A549 (cell line): ENCODE measurements around the gene COMMD10. TPM values are rescaled to one million over a fixed set of nuclear protein-coding genes. Genes with fewer than 3 reads are reported as not detected.

Source experiments
- ATAC-seq, 2 experiments: fragments of 200-7000 bp in 1 of 2; fragments of >200 bp in 1 of 2; cut with Nextera tagmentation in 1 of 2; cut with Tn5 transposase in 1 of 2; 3 replicates each; pipeline versions ENCODE4 v1.8.0 to v1.9.1; 2018 to 2020; ENCODE audit warnings: mild to moderate bottlenecking in 1 of 2, moderate library complexity in 1 of 2
- CTCF ChIA-PET: fragments of 300-600 bp; sonication (Branson Sonifier 250); formaldehyde crosslinking; extraction: SDS; loops from one replicate; lab custom pipeline; 2021; ENCODE audit warnings: antibody characterized with exemption, inconsistent platforms; lab: Yijun Ruan, JAX
- POLR2A ChIA-PET: fragments of 350-600 bp; formaldehyde crosslinking; extraction: SDS; loops from one replicate; lab custom pipeline; 2021; ENCODE audit warnings: antibody characterized with exemption, inconsistent platforms; lab: Yijun Ruan, JAX
- DNase-seq, 2 experiments: peaks; one replicate each; pipeline versions ENCODE4 v3.0.0 to v3.0.0-alpha.2; 2011 to 2016; ENCODE audit warnings: low read depth in 1 of 2, low spot score in 1 of 2
- FAIRE-seq: peaks from 2 replicates; lab custom pipeline; 2011; peaks lifted over from hg19 to GRCh38; lab: Jason Lieb, UNC
- H3K27ac ChIP-seq, 2 experiments: fragments of >200 bp; sonication (Bioruptor Twin); formaldehyde crosslinking; 3 replicates each; pipeline ENCODE4 v1.5.1; 2016 to 2017
- H3K4me1 ChIP-seq: fragments of >200 bp; sonication (Bioruptor Twin); formaldehyde crosslinking; 3 replicates; pipeline ENCODE4 v1.6.1; 2016
- H3K4me2 ChIP-seq: fragments of >200 bp; sonication (Bioruptor Twin); formaldehyde crosslinking; 3 replicates; pipeline ENCODE4 v1.6.1; 2016
- H3K4me3 ChIP-seq: fragments of >200 bp; sonication (Bioruptor Twin); formaldehyde crosslinking; 3 replicates; pipeline ENCODE4 v1.5.1; 2016
- H3K9me3 ChIP-seq: fragments of >200 bp; sonication (Bioruptor Twin); formaldehyde crosslinking; 3 replicates; pipeline ENCODE4 v1.6.1; 2016
- BHLHE40 ChIP-seq: IDR thresholded peaks from 2 replicates; pipeline ENCODE4 v1.6.1; 2012; ENCODE audit warnings: low read depth, low read length, inconsistent platforms
- CBX2 ChIP-seq: fragments of 200-600 bp; sonication (generic); IDR thresholded peaks from 2 replicates; pipeline ENCODE4 v1.6.1; 2016; ENCODE audit warnings: low read depth, mild to moderate bottlenecking, borderline replicate concordance
- CEBPB ChIP-seq, 2 experiments: fragments of >200 bp in 1 of 2; sonication (Bioruptor Twin) in 1 of 2; formaldehyde crosslinking in 1 of 2; IDR thresholded peaks; 2 replicates each; pipeline ENCODE4 v1.6.1; 2012 to 2016
- E2F6 ChIP-seq: IDR thresholded peaks from 2 replicates; pipeline ENCODE4 v1.6.1; 2012; ENCODE audit warnings: low read depth, borderline replicate concordance
- EHF ChIP-seq: fragments of 250-450 bp; sonication (Bioruptor Pico); IDR thresholded peaks from 2 replicates; pipeline ENCODE4 v1.5.0; 2020; ENCODE audit warnings: mild to moderate bottlenecking
- EHMT2 ChIP-seq: fragments of 200-600 bp; sonication (generic); IDR thresholded peaks from 2 replicates; pipeline ENCODE4 v1.6.1; 2016; ENCODE audit warnings: antibody characterized with exemption, low read depth, mild to moderate bottlenecking, moderate library complexity
- EP300 ChIP-seq, 2 experiments: fragments of >200 bp; sonication (Bioruptor Twin); formaldehyde crosslinking; IDR thresholded peaks; 2 replicates in 1 of 2; 3 replicates in 1 of 2; pipeline ENCODE4 v1.6.1; 2016 to 2017
- FOSB ChIP-seq: fragments of 250-450 bp; sonication (Bioruptor Pico); IDR thresholded peaks from 2 replicates; pipeline ENCODE4 v1.5.0; 2020; ENCODE audit warnings: mild to moderate bottlenecking, moderate library complexity
- FOSL2 ChIP-seq, 2 experiments: fragments of 450-650 bp in 1 of 2; fragments of >200 bp in 1 of 2; sonication (Bioruptor Twin) in 1 of 2; formaldehyde crosslinking; IDR thresholded peaks; 2 replicates each; pipeline versions ENCODE4 v1.5.0 to v1.6.1; 2016 to 2020; ENCODE audit warnings: mild to moderate bottlenecking in 1 of 2, moderate library complexity in 1 of 2
- HES2 ChIP-seq: fragments of >200 bp; sonication (Bioruptor Twin); formaldehyde crosslinking; IDR thresholded peaks from 2 replicates; pipeline ENCODE4 v1.6.1; 2016
- HEYL ChIP-seq: fragments of 250-450 bp; sonication (Bioruptor Pico); IDR thresholded peaks from 2 replicates; pipeline ENCODE4 v1.8.0; 2021; ENCODE audit warnings: mild to moderate bottlenecking, moderate library complexity
- HOXB5 ChIP-seq: fragments of 250-450 bp; sonication (Bioruptor Pico); IDR thresholded peaks from 2 replicates; pipeline ENCODE4 v1.5.0; 2020; ENCODE audit warnings: mild to moderate bottlenecking, moderate library complexity
- JUN ChIP-seq, 2 experiments: fragments of >200 bp; sonication (Bioruptor Twin); formaldehyde crosslinking; IDR thresholded peaks; 2 replicates in 1 of 2; 3 replicates in 1 of 2; pipeline ENCODE4 v1.6.1; 2016 to 2017
- JUNB ChIP-seq: fragments of >200 bp; sonication (Bioruptor Twin); formaldehyde crosslinking; IDR thresholded peaks from 2 replicates; pipeline ENCODE4 v1.6.1; 2016
- KDM1A ChIP-seq: fragments of 200-600 bp; sonication (generic); IDR thresholded peaks from 2 replicates; pipeline ENCODE4 v1.6.1; 2016; ENCODE audit warnings: low read depth, mild to moderate bottlenecking
- KDM5A ChIP-seq: fragments of 200-600 bp; sonication (generic); IDR thresholded peaks from 2 replicates; pipeline ENCODE4 v1.6.1; 2016; ENCODE audit warnings: antibody characterized with exemption, mild to moderate bottlenecking
- MAFK ChIP-seq: fragments of 450-650 bp; IDR thresholded peaks from 2 replicates; pipeline ENCODE4 v1.6.1; 2014; ENCODE audit not compliant: partially characterized antibody
- PHF8 ChIP-seq: fragments of 200-600 bp; sonication (generic); IDR thresholded peaks from 2 replicates; pipeline ENCODE4 v1.6.1; 2016; ENCODE audit warnings: low read depth, mild to moderate bottlenecking, antibody characterized with exemption, moderate library complexity, borderline replicate concordance
- POLR2AphosphoS2 ChIP-seq: conservative IDR thresholded peaks from 2 replicates; pipeline ENCODE4 v1.6.1; 2012; ENCODE audit warnings: low read length, improper control_type of control experiment, inconsistent platforms
- RCOR1 ChIP-seq: fragments of 150-350 bp; IDR thresholded peaks from 2 replicates; pipeline ENCODE4 v1.6.1; 2014; ENCODE audit warnings: antibody characterized with exemption, low read length, low read depth
- RNF2 ChIP-seq: fragments of 200-600 bp; sonication (generic); IDR thresholded peaks from 2 replicates; pipeline ENCODE4 v1.6.1; 2016; ENCODE audit warnings: low read depth, mild to moderate bottlenecking, antibody characterized with exemption, moderate library complexity, borderline replicate concordance
- SMC3 ChIP-seq: fragments of >200 bp; sonication (Bioruptor Twin); formaldehyde crosslinking; IDR thresholded peaks from 3 replicates; pipeline ENCODE4 v1.6.1; 2018; ENCODE audit warnings: inconsistent platforms
- SREBF2 ChIP-seq: fragments of 450-650 bp; IDR thresholded peaks from 2 replicates; pipeline ENCODE4 v1.6.1; 2014; ENCODE audit warnings: mild to moderate bottlenecking, moderate library complexity
- TP53 ChIP-seq: fragments of 250-450 bp; sonication (Bioruptor Pico); IDR thresholded peaks from 2 replicates; pipeline ENCODE4 v1.5.0; 2021; ENCODE audit warnings: mild to moderate bottlenecking, moderate library complexity
- WGBS: methylation state at CpG from one replicate; pipeline ENCODE4 v1.1.6; 2017; ENCODE audit errors: missing lambda C conversion rate; 5-methylcytosine and 5-hydroxymethylcytosine counted together
- polyA plus RNA-seq, 4 experiments: library from polyadenylated mRNA; depleted of rRNA in 3 of 4; stranded (reverse); fragments of >200 nt; fragmentation: RNase III in 1 of 4; extraction: RNeasy Plus Mini Kit Qiagen cat#74134 plus additional on column Dnase treatment in 1 of 4; gene quantifications; 2 replicates in 3 of 4; 3 replicates in 1 of 4; pipeline ENCODE4 v1.2.3, GENCODE V29; 2011 to 2017
- TF ChIP-seq, protein P1 (sequence below): fragments of 450-650 bp; IDR thresholded peaks from 2 replicates; pipeline ENCODE4 v1.6.1; 2014; ENCODE audit warnings: antibody characterized with exemption
- TF ChIP-seq, protein P2 (sequence below): IDR thresholded peaks from 2 replicates; pipeline ENCODE4 v1.6.1; 2012
- TF ChIP-seq, protein P3 (sequence below): fragments of 250-450 bp; sonication (Bioruptor Pico); IDR thresholded peaks from 2 replicates; pipeline ENCODE4 v1.5.0; 2021; ENCODE audit warnings: mild to moderate bottlenecking, moderate library complexity, borderline replicate concordance
- TF ChIP-seq, protein P4 (sequence below): fragments of 200-600 bp; sonication (generic); IDR thresholded peaks from 2 replicates; pipeline ENCODE4 v1.6.1; 2016; ENCODE audit warnings: antibody characterized with exemption, mild to moderate bottlenecking, moderate library complexity

COMMD10 gene
- polyA plus RNA-seq, 2 of the 4 experiments (the other 2 are of a cell fraction): 40.2 to 63.9 TPM

- DNase-seq (no peak), FAIRE-seq (no peak), ATAC-seq (no peak)
- no peak overlapping the region for H3K27ac ChIP-seq
- no peaks in the 10 kb centered on the region for H3K9me3 ChIP-seq
- CTCF ChIA-PET: no interaction called here
- H3K4me1 ChIP-seq: no peaks in the 10 kb centered on the region
- POLR2A ChIA-PET: no interaction called here
- H3K4me2 ChIP-seq: no peak overlapping the region
- H3K4me3 ChIP-seq: no peak overlapping the region
- TF ChIP-seq POLR2AphosphoS2 (no peak), CEBPB (IDR thresholded peaks at IDR 0.05) (no peak), PHF8 (no peak), HEYL (CRISPR knock-in tag) (no peak), TP53 (no peak), HOXB5 (no peak), SREBF2 (no peak), JUNB (no peak), EHMT2 (no peak)
- TF ChIP-seq, protein P1, sequence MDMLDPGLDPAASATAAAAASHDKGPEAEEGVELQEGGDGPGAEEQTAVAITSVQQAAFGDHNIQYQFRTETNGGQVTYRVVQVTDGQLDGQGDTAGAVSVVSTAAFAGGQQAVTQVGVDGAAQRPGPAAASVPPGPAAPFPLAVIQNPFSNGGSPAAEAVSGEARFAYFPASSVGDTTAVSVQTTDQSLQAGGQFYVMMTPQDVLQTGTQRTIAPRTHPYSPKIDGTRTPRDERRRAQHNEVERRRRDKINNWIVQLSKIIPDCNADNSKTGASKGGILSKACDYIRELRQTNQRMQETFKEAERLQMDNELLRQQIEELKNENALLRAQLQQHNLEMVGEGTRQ: no peak
- TF ChIP-seq, protein P2, sequence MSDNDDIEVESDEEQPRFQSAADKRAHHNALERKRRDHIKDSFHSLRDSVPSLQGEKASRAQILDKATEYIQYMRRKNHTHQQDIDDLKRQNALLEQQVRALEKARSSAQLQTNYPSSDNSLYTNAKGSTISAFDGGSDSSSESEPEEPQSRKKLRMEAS: no peak
These were observed 74.2 kb downstream of the COMMD10 start for GRCh38 chr5:116159006-116159405.

DNA sequence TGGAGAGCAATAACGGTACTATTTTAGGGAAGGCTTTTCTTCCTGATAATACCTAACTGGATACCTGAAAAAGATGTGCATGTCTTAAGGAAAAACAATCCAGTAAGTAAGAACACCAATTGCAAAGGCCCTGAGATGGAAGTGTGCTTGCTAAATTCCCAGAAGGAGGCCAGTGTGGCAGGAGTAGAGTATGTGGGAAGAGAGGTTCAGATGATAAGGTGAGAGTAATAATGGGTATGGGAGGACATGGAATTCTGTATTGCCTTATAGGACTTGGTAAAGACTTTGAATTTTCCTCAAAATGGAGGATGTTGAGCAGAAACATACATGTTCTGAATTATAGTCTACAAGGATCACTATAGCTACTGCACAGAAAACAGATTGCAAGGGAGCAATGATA is 89.3 kb downstream of the COMMD10 start:
- Histone ChIP-seq H3K4me2 (no peak overlapping the region), H3K27ac (no peak overlapping the region), H3K4me1 (no peaks in the 10 kb centered on the region), H3K9me3 (no peaks in the 10 kb centered on the region), H3K4me3 (no peak overlapping the region)
- TF ChIP-seq RCOR1 (no peak), JUN (IDR thresholded peaks at IDR 0.05) (no peak), POLR2AphosphoS2 (no peak), CBX2 (no peak), HOXB5 (no peak), E2F6 (no peak), RNF2 (no peak), KDM5A (no peak), EHF (CRISPR knock-in tag) (no peak), KDM1A (no peak), JUNB (no peak), FOSL2 (IDR thresholded peaks at IDR 0.05) (no peak), FOSL2 (CRISPR knock-in tag; IDR thresholded peaks at IDR 0.05) (no peak), BHLHE40 (no peak), MAFK (no peak), FOSB (CRISPR knock-in tag) (no peak), EP300 (IDR thresholded peaks at IDR 0.05) (no peak), HES2 (no peak), SMC3 (no peak)
- TF ChIP-seq, protein P3, sequence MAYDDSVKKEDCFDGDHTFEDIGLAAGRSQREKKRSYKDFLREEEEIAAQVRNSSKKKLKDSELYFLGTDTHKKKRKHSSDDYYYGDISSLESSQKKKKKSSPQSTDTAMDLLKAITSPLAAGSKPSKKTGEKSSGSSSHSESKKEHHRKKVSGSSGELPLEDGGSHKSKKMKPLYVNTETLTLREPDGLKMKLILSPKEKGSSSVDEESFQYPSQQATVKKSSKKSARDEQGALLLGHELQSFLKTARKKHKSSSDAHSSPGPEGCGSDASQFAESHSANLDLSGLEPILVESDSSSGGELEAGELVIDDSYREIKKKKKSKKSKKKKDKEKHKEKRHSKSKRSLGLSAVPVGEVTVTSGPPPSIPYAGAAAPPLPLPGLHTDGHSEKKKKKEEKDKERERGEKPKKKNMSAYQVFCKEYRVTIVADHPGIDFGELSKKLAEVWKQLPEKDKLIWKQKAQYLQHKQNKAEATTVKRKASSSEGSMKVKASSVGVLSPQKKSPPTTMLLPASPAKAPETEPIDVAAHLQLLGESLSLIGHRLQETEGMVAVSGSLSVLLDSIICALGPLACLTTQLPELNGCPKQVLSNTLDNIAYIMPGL (CRISPR knock-in tag): no peak
- TF ChIP-seq, protein P4, sequence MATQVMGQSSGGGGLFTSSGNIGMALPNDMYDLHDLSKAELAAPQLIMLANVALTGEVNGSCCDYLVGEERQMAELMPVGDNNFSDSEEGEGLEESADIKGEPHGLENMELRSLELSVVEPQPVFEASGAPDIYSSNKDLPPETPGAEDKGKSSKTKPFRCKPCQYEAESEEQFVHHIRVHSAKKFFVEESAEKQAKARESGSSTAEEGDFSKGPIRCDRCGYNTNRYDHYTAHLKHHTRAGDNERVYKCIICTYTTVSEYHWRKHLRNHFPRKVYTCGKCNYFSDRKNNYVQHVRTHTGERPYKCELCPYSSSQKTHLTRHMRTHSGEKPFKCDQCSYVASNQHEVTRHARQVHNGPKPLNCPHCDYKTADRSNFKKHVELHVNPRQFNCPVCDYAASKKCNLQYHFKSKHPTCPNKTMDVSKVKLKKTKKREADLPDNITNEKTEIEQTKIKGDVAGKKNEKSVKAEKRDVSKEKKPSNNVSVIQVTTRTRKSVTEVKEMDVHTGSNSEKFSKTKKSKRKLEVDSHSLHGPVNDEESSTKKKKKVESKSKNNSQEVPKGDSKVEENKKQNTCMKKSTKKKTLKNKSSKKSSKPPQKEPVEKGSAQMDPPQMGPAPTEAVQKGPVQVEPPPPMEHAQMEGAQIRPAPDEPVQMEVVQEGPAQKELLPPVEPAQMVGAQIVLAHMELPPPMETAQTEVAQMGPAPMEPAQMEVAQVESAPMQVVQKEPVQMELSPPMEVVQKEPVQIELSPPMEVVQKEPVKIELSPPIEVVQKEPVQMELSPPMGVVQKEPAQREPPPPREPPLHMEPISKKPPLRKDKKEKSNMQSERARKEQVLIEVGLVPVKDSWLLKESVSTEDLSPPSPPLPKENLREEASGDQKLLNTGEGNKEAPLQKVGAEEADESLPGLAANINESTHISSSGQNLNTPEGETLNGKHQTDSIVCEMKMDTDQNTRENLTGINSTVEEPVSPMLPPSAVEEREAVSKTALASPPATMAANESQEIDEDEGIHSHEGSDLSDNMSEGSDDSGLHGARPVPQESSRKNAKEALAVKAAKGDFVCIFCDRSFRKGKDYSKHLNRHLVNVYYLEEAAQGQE: no peak
- no peak for DNase-seq
- ChIA-PET CTCF (no interaction called here), POLR2A (no interaction called here)
- no peak for FAIRE-seq
- ATAC-seq: no peak
- WGBS: 90% methylated on average over 1 of the region's 1 CpG
